NCI-H1105 treated with DMSO at 0.1 percent for 48 hours (cell line): ENCODE data around the gene SCNN1B.
A peak's percentile ranks its signal among the peaks of the same experiment; 100 is the strongest.
"Not testable (repeated sequence)": the region's sequence is repeated elsewhere in the genome, so short reads cannot be mapped to it uniquely, and the experiment has no call there.

Experiments used
- DNase-seq: peaks from one replicate; lab custom pipeline; 2025; lab: John Stamatoyannopoulos, UW

The SCNN1B gene

GRCh38 chr16:23288726-23289512, 13.2 kb upstream of the SCNN1B start:
- no peak for DNase-seq

GRCh38 chr16:23290189-23291062, 11.7 kb upstream of the SCNN1B start:
- DNase-seq = no peak

DNA sequence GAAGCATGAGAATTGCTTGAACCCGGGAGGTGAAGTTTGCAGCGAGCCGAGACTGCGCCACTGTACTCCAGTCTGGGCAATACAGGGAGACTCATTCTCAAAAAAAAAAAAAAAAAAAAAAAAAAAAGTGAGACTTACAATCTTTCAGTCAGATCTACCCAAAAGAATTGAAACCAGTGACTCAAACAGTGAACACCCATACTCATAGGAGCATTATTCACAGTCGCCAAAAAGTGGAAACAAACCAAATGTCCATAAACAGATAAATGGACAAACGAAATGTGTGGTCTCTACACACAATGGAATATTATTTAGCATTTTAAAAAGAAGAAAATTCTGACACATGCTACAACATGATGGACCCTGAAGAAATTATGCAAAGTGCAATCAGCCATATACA, 9.1 kb upstream of the SCNN1B start:
- no peak for DNase-seq

DNA sequence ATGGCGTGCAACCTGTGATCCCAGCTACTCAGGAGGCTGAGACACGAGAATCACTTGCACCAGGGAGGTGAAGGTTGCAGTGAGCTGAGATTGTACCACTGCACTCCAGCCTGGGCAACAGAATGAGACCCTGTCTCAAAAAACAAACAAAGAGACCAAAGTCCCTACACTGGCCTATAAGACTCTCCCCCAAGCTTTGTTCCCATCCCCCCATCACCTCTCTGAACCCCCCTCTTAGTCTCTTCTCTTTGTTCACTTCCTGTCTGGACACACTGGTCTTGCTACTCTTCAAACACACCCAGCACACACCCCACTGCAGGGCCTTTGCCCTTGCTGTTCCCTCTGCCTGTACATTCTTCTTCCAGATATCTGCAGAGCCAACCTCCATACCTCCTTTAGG, 7.8 kb upstream of the SCNN1B start:
- DNase-seq = no peak

- no peak for DNase-seq
Observed at GRCh38 chr16:23296994-23297393, 5.1 kb upstream of the SCNN1B start.

- no peak for DNase-seq
Observed at GRCh38 chr16:23298290-23298915, 3.7 kb upstream of the SCNN1B start.

- not testable (repeated sequence) for DNase-seq
Observed at GRCh38 chr16:23299815-23300214, 2.3 kb upstream of the SCNN1B start.

DNA sequence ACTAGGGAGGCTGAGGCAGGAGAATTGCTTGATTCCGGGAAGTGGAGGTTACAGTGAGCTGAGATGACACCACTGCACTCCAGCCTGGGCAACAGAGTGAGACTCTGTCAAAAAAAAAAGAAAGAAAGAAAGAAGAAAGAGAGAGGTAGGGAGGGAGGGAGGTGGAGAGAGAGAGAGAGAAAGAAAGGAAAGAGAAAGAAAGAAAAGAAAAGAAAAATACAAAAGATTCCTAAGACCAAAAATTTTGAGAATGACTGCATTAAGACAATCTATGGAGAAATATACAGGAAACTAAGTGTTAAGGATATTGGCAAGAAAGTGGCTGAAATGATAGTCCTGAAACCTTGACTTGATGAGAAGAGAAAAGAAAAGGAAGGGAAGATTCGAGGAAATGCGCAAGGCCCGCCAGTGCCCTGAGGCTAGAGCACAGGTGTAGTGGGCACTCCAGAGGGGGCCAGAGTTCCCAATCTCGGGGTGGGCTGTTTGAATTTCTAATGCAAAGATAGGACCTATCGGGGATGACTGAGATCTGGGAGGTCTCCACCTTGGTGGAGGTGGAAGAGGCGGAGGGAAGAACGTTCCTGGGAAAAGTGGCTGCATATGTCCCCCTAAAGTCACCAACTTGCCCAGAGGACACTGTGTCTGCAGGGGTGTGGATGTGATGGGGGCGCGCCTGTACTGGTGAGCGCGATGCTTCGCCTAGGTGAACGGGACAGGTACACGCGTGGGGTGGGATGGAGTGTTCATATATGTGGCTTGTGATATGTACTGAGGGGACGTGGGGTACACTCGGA, 654 bp upstream of the SCNN1B start:
- no peak for DNase-seq

DNA sequence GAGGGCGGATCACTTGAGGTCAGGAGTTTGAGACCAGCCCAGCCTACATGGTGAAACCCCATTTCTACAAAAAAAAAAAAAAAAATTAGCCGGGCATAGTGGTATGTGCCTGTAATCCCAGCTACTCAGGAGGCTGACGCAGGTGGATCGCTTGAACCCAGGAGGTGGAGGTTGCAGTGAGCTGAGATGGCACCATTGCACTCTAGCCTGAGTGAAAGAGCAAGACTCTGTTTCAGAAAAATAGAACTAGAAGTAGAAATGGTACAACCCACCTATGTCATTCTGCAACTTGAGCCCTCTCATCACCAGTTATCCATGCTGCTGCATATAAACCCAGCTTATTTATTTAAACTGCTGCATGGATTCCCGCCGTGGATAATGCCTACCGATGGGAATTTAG, 1.6 kb downstream of the SCNN1B start:
- DNase-seq = no peak

- no peak for DNase-seq
Observed at GRCh38 chr16:23304620-23305019, 2.5 kb downstream of the SCNN1B start.

DNA sequence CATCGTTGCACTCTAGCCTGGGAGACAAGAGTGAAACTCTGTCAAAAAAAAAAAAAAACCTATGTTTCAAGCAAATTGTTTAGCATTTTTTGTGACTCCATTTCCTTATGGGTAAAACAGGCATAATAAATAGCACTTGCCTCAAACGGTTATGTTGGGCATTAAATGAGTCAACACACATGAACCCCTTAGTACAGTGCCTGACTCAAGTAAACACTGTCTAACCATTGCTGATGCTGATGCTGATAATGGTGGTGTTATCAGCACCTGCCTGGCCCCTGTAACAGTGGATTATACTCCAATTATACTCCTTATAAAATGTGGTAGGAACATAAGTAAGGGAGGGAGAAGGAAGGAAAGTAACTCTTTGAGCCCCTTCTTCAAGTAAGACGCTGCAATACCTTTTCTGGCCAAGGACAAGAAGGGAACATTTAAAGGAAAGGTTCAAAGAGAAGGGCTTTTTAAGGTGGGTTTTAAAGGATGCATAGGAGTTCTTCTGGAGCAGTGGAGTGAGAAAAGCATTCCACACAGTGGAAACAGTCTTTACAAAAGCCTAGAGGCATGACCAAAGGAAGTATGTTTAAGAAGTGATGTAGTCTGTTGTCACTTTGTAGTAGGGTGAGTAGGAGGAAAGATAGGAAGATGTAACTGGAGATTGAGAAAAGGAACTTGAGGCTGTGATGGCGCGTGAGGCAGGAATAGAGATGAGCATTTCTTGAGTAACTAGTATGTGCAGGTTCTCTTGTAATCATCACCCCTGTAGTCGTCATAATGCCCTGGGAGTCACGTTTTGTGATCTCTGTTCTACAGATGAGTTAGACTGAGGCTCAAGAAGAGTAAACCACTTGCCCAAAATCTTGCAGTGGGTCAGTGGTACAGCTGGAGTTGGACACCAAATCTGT, 4.3 kb downstream of the SCNN1B start:
- DNase-seq = no peak

DNA sequence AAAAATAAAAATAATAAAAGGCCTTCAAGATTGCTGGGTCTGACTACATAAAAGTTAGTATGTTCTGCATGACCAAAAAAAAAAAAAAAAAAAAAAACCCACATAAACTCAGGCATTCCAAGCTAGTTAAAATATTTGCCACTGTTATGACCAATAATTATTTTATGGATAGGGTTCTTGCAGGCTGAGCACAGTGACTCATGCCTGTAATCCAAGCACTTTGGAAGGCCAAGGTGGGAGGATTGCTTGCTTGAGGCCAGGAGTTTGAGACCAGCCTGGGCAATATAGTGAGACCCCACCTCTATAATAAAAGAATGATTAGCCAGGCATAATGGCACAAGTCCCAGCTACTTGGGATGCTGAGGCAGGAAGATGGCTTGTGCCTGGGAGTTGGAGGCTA, 8.1 kb downstream of the SCNN1B start:
- no peak for DNase-seq

- DNase-seq = no peak
Observed at GRCh38 chr16:23310744-23311143, 8.6 kb downstream of the SCNN1B start.

- DNase-seq = no peak
Observed at GRCh38 chr16:23316232-23316631, 14.1 kb downstream of the SCNN1B start.

GRCh38 chr16:23316634-23317265, 14.6 kb downstream of the SCNN1B start:
- DNase-seq = no peak

DNA sequence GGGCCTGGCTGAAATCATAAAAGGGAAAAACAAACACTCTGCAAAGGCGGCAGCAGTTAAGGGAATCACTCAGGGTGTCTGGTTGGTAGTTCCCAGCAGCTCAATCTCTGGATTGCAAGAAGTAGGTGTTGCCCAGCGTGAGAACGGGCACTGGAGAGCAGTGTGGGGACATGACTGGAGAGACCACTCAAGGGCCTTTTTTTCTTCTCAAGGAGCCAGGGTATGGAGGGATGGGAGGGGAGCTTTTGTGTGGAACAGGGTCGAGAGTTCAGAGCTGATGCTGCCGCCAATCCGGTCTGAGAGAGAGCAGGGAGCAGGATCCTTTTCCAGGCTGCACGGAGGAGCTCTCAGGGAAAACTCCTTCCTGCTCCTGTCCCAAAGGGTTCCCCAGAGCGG, 15.2 kb downstream of the SCNN1B start:
- DNase-seq = peak; percentile 76

DNA sequence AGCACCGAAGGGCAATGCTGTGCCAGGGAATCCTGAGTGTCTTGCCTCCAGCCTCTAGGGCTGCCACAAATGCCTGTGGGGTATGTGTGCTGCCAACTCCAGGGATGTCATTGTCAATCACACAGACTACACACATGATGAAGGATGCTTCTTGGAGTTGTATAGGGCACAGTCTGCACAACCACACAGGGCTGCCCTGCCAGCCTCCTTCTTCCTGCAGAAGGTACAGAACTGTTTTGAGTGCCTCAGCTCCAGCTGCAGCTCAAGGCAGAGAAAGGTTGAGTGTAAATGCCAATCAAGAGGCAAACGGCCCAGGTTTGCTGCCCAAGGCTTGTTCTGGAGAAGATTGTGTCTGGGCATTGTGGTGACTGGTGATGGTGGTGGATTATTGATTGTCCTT, 15.6 kb downstream of the SCNN1B start:
- no peak for DNase-seq

- DNase-seq = peak; percentile 42
Observed at GRCh38 chr16:23318639-23319038, 16.5 kb downstream of the SCNN1B start.

DNA sequence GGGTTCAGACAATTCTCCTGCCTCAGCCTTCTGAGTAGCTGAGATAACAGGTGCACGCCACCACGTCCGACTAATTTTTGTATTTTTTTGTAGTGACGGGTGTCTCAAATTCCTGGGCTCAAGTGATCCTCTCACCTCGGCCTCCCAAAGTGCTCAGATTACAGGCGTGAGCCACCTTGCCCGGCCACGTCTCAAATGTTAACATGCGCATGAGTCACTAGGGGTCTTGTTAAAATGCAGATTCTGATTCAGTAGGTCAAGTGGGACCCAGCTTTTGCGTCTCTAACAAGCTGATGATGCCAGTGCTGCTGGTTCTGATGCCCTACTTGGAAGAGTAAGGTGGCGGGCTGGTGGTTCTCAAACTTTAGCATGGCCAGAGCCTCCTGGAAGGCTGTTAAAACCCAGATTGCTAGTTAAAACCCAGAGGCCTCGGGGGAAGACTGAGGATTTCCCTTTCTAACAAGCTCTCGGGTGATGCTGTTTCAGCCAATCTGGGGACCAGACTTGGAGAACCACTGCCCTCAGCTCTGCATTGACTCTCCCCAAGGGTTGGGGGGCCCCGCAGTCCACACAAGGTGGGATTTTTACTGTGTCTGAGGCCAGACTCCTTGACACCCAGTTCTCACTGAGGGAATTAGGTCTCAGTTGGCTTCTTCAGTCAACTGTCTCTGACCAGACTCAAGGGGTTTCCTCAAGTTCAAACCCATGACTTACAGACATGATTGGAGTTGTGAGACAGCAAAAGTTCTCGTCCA, 17.9 kb downstream of the SCNN1B start:
- no peak for DNase-seq

DNA sequence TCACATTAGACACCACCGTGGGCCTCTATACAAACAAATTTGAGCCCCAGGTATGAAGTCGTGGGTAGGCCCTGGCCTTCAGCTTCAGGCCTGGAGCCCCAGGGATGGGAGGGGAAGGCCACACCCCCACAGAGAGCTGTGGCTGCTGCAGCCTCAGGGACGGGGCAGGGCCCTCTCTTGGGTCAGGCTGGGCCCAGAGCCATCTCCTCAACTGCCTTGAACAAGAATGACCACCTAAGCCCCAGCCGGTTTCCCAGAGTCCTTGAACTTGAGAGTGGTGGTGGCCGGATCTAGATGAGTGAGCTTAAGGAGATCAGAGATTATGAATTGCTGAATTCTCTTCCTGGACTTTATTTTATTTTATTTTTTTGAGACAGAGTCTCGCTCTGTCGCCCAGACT, 18.6 kb downstream of the SCNN1B start:
- no peak for DNase-seq
